MM.1S (cell line): ENCODE results near the gene AGBL1.

Experiments used
- DNase-seq: peaks from one replicate; pipeline ENCODE4 v3.0.0-alpha.2; 2015
- H2AFZ ChIP-seq: fragments of 300-600 bp; sonication (generic); 2 replicates; pipeline ENCODE4 v1.6.0; 2016; ENCODE audit warnings: antibody characterized with exemption, low read length
- H3F3A ChIP-seq: fragments of 300-600 bp; sonication (generic); 2 replicates; pipeline ENCODE4 v1.6.1; 2016; ENCODE audit warnings: mild to moderate bottlenecking, antibody characterized with exemption, low read length, moderate library complexity, mixed read lengths; ENCODE audit not compliant: insufficient read depth
- H3K27ac ChIP-seq: fragments of 300-600 bp; sonication (generic); 2 replicates; pipeline ENCODE4 v1.5.1; 2016; ENCODE audit warnings: mild to moderate bottlenecking, low read length
- H3K27me3 ChIP-seq: fragments of 300-600 bp; sonication (generic); replicated peaks from 2 replicates; pipeline ENCODE4 v1.6.0; 2016; ENCODE audit warnings: low read length; ENCODE audit not compliant: insufficient read depth
- H3K36me3 ChIP-seq: fragments of 300-600 bp; sonication (generic); replicated peaks from 2 replicates; pipeline ENCODE4 v1.6.1; 2016; ENCODE audit warnings: mild to moderate bottlenecking, low read length, mixed read lengths; ENCODE audit not compliant: insufficient read depth
- H3K4me1 ChIP-seq: fragments of 300-600 bp; sonication (generic); 2 replicates; pipeline ENCODE4 v1.6.1; 2016; ENCODE audit warnings: low read length, mixed read lengths
- H3K4me2 ChIP-seq: fragments of 300-600 bp; sonication (generic); 2 replicates; pipeline ENCODE4 v1.6.0; 2016; ENCODE audit warnings: low read depth, low read length
- H3K4me3 ChIP-seq: fragments of 300-600 bp; sonication (generic); 2 replicates; pipeline ENCODE4 v1.5.1; 2016; ENCODE audit warnings: low read length, mixed read lengths
- H3K79me2 ChIP-seq: fragments of 300-600 bp; sonication (generic); 2 replicates; pipeline ENCODE4 v1.6.1; 2016; ENCODE audit warnings: mixed run types, low read length, mixed read lengths
- H3K9ac ChIP-seq: fragments of 300-600 bp; sonication (generic); 2 replicates; pipeline ENCODE4 v1.6.1; 2016; ENCODE audit warnings: low read length, mixed read lengths
- H3K9me2 ChIP-seq: fragments of 300-600 bp; sonication (generic); replicated peaks from 2 replicates; pipeline ENCODE4 v1.6.1; 2016; ENCODE audit warnings: mild to moderate bottlenecking, low read length, mixed read lengths; ENCODE audit not compliant: insufficient read depth
- H3K9me3 ChIP-seq: fragments of 300-600 bp; sonication (generic); replicated peaks from 2 replicates; pipeline ENCODE4 v1.6.1; 2016; ENCODE audit warnings: mild to moderate bottlenecking, low read length, mixed read lengths; ENCODE audit not compliant: insufficient read depth
- H4K20me1 ChIP-seq: fragments of 300-600 bp; sonication (generic); 2 replicates; pipeline ENCODE4 v1.6.1; 2016; ENCODE audit warnings: mild to moderate bottlenecking, low read length, moderate library complexity, mixed read lengths; ENCODE audit not compliant: insufficient read depth
- CTCF ChIP-seq: fragments of 300-600 bp; sonication (generic); IDR thresholded peaks from 2 replicates; pipeline ENCODE4 v1.5.1; 2016; ENCODE audit warnings: antibody characterized with exemption, low read length, mixed read lengths
- EZH2 ChIP-seq: fragments of 300-600 bp; sonication (generic); optimal IDR thresholded peaks from 2 replicates; pipeline ENCODE3; 2017; ENCODE audit warnings: low read depth, mild to moderate bottlenecking, antibody characterized with exemption, low read length, mixed read lengths
- EZH2phosphoT487 ChIP-seq: fragments of 300-600 bp; sonication (generic); IDR thresholded peaks from 2 replicates; pipeline ENCODE4 v1.6.1; 2018; ENCODE audit warnings: antibody characterized with exemption, low read length

AGBL1 gene

DNA sequence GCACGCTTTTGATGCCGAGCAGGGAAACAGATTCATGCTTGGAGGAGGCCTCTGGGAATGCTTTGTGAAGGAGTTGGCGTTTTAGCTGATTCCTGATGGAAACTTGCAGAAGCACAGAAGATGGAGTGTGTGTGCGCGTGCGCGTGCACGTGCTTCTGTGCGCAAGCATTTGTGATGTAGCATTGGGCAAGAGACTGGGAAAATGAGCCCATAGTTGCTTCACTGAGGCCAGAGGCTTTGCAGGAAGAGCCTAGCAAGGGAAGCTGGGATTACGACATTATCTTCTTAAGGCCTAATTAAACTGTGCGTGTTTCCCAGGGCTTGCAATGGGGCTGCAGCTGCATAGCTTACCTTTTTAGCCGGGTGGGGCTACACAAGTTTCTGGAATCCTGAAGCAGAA, 18.1 kb upstream of the AGBL1 start:
- no peaks in the 10 kb centered on the region for H3K4me1 ChIP-seq
- H4K20me1 ChIP-seq, result no peaks in the 10 kb centered on the region
- H3K4me3 ChIP-seq, result no peak overlapping the region
- H3K9ac ChIP-seq, result no peak overlapping the region
- DNase-seq, result no peak
- no peak overlapping the region for H2AFZ ChIP-seq
- H3K27me3 ChIP-seq, result no peaks in the 10 kb centered on the region
- no peak overlapping the region for H3K4me2 ChIP-seq
- TF ChIP-seq EZH2phosphoT487 (no peak), CTCF (no peak), EZH2 (no peak)
- H3F3A ChIP-seq, result no peaks in the 10 kb centered on the region
- H3K36me3 ChIP-seq, result no peaks in the 10 kb centered on the region
- H3K79me2 ChIP-seq, result no peaks in the 10 kb centered on the region
- no peaks in the 10 kb centered on the region for H3K9me3 ChIP-seq
- no peaks in the 10 kb centered on the region for H3K9me2 ChIP-seq
- no peak overlapping the region for H3K27ac ChIP-seq

GRCh38 chr15:86062646-86063243, 16.9 kb upstream of the AGBL1 start:
- no peak for TF ChIP-seq CTCF
- no peak for TF ChIP-seq EZH2
- TF ChIP-seq EZH2phosphoT487, result no peak
- no peaks in the 10 kb centered on the region for H3K9me3 ChIP-seq
- no peak overlapping the region for H3K4me3 ChIP-seq
- H4K20me1 ChIP-seq, result no peaks in the 10 kb centered on the region
- H3K36me3 ChIP-seq, result no peaks in the 10 kb centered on the region
- H2AFZ ChIP-seq, result no peak overlapping the region
- no peaks in the 10 kb centered on the region for H3K27me3 ChIP-seq
- no peak overlapping the region for H3K4me2 ChIP-seq
- no peaks in the 10 kb centered on the region for H3K4me1 ChIP-seq
- H3K9me2 ChIP-seq, result no peaks in the 10 kb centered on the region
- no peak overlapping the region for H3K9ac ChIP-seq
- H3F3A ChIP-seq, result no peaks in the 10 kb centered on the region
- no peak for DNase-seq
- no peaks in the 10 kb centered on the region for H3K79me2 ChIP-seq
- H3K27ac ChIP-seq, result no peak overlapping the region

DNA sequence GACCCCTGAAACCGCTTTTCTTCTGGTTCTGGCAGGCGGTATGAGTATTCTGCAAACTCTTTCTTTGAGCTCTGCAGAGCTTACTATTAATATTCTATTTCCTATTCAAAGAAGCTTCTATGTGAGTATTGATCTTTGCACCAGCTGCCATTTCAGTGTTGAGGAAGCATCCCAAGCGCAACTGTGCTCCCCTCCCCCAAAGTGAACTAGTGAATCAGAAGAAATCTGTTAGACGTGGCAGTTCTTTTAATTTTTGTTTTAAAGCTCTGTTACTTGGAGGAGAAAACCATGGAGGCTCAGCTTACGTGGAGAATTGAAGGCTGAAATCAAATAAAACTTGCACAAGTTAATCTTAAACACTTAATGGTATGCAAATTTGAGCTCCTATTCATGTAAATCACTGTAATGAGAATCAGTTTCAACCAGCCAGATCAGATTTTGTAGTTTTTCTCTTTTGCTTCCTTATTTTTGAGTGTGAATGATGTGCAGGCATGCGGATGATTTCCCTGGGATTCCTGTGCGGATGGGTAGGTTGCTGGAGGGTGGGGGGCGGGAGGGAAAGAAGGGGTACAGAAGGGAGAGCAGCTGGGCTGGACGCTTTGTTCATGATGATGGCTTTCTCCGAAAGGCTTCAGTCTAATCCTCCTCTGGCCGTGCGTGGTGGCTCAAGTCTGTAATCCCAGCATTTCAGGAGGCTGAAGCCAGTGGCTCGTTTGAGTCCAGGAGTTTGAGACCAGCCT, 16.1 kb upstream of the AGBL1 start:
- H4K20me1 ChIP-seq, result no peaks in the 10 kb centered on the region
- H3K27me3 ChIP-seq, result no peaks in the 10 kb centered on the region
- no peaks in the 10 kb centered on the region for H3K4me1 ChIP-seq
- H3K9me3 ChIP-seq, result no peaks in the 10 kb centered on the region
- no peak overlapping the region for H3K9ac ChIP-seq
- H3F3A ChIP-seq, result no peaks in the 10 kb centered on the region
- no peaks in the 10 kb centered on the region for H3K36me3 ChIP-seq
- no peak overlapping the region for H2AFZ ChIP-seq
- no peak for DNase-seq
- H3K79me2 ChIP-seq, result no peaks in the 10 kb centered on the region
- no peak overlapping the region for H3K4me3 ChIP-seq
- no peak for TF ChIP-seq EZH2
- H3K27ac ChIP-seq, result no peak overlapping the region
- H3K4me2 ChIP-seq, result no peak overlapping the region
- H3K9me2 ChIP-seq, result no peaks in the 10 kb centered on the region

DNA sequence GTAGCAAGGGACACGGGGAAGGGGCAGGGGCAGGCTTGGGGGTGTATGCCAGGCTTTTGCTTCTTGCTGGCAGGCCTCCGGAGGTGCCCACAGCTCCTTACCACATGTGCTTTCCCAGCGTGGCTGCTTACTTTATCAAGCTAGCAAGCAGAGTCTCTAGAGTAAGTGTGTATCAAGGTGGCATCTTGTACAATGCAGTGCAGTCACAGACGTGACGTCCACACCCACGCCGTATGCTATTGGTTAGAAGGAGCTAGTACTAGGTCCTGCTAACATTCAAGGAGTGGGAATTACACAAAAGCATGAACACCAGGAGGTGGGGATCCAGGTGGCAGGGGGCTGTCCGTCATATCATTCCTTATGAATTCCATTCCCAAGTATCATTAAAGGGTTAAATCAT, 15.3 kb upstream of the AGBL1 start:
- Histone ChIP-seq H3K27ac (no peak overlapping the region), H3K9ac (no peak overlapping the region), H3K9me2 (no peaks in the 10 kb centered on the region), H3K36me3 (no peaks in the 10 kb centered on the region), H3K9me3 (no peaks in the 10 kb centered on the region), H4K20me1 (no peaks in the 10 kb centered on the region), H3K27me3 (no peaks in the 10 kb centered on the region), H3K4me1 (no peaks in the 10 kb centered on the region), H3F3A (no peaks in the 10 kb centered on the region), H3K4me3 (no peak overlapping the region), H3K79me2 (no peaks in the 10 kb centered on the region), H2AFZ (no peak overlapping the region), H3K4me2 (no peak overlapping the region)
- no peak for TF ChIP-seq EZH2
- no peak for TF ChIP-seq CTCF
- DNase-seq, result no peak
